ENCODE results near the gene ITGB8. TPM values are rescaled to one million over a fixed set of nuclear protein-coding genes. Genes with fewer than 3 reads are reported as not detected.

ITGB8 gene
- total and polyA plus RNA-seq, 9 of the 15 experiments (the other 6 are each of a cell fraction or from before 2014, with no cell fraction given), result under 0.01 to 0.03 (median 0.02) TPM; not detected in 6

- 0 out of 4 replicates have a peak, but pooled peaks of 1 of the 2 experiments have one; percentile 20 for TF ChIP-seq MAZ (CRISPR knock-in tag; conservative IDR thresholded peaks at IDR 0.05 in 1 of 2, IDR thresholded peaks at IDR 0.05 in 1 of 2)
- TF ChIP-seq NR3C1 (CRISPR knock-in tag; IDR thresholded peaks at IDR 0.05), result no peak
- TF ChIP-seq, protein P1, sequence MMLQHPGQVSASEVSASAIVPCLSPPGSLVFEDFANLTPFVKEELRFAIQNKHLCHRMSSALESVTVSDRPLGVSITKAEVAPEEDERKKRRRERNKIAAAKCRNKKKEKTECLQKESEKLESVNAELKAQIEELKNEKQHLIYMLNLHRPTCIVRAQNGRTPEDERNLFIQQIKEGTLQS (IDR thresholded peaks at IDR 0.05), result peak; percentile 75
- TF ChIP-seq, protein P1 (CRISPR knock-in tag; conservative IDR thresholded peaks at IDR 0.05), result no peak
- TF ChIP-seq, protein P2, sequence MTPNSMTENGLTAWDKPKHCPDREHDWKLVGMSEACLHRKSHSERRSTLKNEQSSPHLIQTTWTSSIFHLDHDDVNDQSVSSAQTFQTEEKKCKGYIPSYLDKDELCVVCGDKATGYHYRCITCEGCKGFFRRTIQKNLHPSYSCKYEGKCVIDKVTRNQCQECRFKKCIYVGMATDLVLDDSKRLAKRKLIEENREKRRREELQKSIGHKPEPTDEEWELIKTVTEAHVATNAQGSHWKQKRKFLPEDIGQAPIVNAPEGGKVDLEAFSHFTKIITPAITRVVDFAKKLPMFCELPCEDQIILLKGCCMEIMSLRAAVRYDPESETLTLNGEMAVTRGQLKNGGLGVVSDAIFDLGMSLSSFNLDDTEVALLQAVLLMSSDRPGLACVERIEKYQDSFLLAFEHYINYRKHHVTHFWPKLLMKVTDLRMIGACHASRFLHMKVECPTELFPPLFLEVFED (CRISPR knock-in tag; conservative IDR thresholded peaks at IDR 0.05), result no peak
- no peak for TF ChIP-seq PTRF (tag; IDR thresholded peaks at IDR 0.05)
- no peak for TF ChIP-seq SRSF7 (optimal IDR thresholded peaks at IDR 0.05; ENCODE audit: low read depth, low read length)
- TF ChIP-seq, protein P3, sequence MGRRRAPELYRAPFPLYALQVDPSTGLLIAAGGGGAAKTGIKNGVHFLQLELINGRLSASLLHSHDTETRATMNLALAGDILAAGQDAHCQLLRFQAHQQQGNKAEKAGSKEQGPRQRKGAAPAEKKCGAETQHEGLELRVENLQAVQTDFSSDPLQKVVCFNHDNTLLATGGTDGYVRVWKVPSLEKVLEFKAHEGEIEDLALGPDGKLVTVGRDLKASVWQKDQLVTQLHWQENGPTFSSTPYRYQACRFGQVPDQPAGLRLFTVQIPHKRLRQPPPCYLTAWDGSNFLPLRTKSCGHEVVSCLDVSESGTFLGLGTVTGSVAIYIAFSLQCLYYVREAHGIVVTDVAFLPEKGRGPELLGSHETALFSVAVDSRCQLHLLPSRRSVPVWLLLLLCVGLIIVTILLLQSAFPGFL (CRISPR knock-in tag; IDR thresholded peaks at IDR 0.05), result no peak
- 0 out of 2 replicates have a peak, but pooled peaks have one; percentile 23 for TF ChIP-seq TAL1 (IDR thresholded peaks at IDR 0.05)
- no peak for TF ChIP-seq TOE1 (IDR thresholded peaks at IDR 0.05; ENCODE audit: borderline replicate concordance)
- TF ChIP-seq TOE1 (CRISPR knock-in tag; IDR thresholded peaks at IDR 0.05; ENCODE audit: borderline replicate concordance, low read depth), result no peak
- TF ChIP-seq CBFA2T3 (IDR thresholded peaks at IDR 0.05), result peak; percentile 65
- no peak for TF ChIP-seq RCOR1 (IDR thresholded peaks at IDR 0.05; ENCODE audit: borderline replicate concordance in 1 of 2, low read depth in 2 of 2, low read length in 2 of 2)
- TF ChIP-seq PHB (CRISPR knock-in tag; IDR thresholded peaks at IDR 0.05), result no peak
- TF ChIP-seq, protein P4, sequence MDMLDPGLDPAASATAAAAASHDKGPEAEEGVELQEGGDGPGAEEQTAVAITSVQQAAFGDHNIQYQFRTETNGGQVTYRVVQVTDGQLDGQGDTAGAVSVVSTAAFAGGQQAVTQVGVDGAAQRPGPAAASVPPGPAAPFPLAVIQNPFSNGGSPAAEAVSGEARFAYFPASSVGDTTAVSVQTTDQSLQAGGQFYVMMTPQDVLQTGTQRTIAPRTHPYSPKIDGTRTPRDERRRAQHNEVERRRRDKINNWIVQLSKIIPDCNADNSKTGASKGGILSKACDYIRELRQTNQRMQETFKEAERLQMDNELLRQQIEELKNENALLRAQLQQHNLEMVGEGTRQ (CRISPR knock-in tag; IDR thresholded peaks at IDR 0.05), result no peak
- TF ChIP-seq PHB2 (IDR thresholded peaks at IDR 0.05; ENCODE audit: low read depth), result no peak
- no peak for TF ChIP-seq TSHZ1 (CRISPR knock-in tag; IDR thresholded peaks at IDR 0.05)
- TF ChIP-seq BACH1 (tag; IDR thresholded peaks at IDR 0.05), result no peak
- no peak for TF ChIP-seq ZNF644 (tag; IDR thresholded peaks at IDR 0.05; ENCODE audit: low read depth)
- 0 out of 2 replicates have a peak, but pooled peaks have one; percentile 40 for TF ChIP-seq GATA2 (CRISPR knock-in tag; IDR thresholded peaks at IDR 0.05)
- no peak for TF ChIP-seq MEIS2 (IDR thresholded peaks at IDR 0.05; ENCODE audit: partially characterized antibody)
Observed at GRCh38 chr7:20306180-20306946, 24.3 kb upstream of the ITGB8 start (continued).
